ENCODE measurements around the gene C2orf42.
"Not testable (repeated sequence)": the region's sequence is repeated elsewhere in the genome, so short reads cannot be mapped to it uniquely, and the experiment has no call there.

The C2orf42 gene

GRCh38 chr2:70123051-70123828 lies 67.6 kb downstream of the C2orf42 start:
- no peak overlapping the region for H3K4me3 ChIP-seq (ENCODE audit: low read length)

GRCh38 chr2:70122470-70122869 lies 68.3 kb downstream of the C2orf42 start:
- H3K4me3 ChIP-seq (ENCODE audit: low read length), result no peak overlapping the region
- H3K27me3 ChIP-seq (ENCODE audit: control insufficient read depth, insufficient read depth, low read length), result no peaks in the 10 kb centered on the region
- H3K4me1 ChIP-seq (ENCODE audit: control insufficient read depth, insufficient read depth, low read length), result peaks cover 20% of the 10 kb centered on the region
- H3K9me3 ChIP-seq (ENCODE audit: control insufficient read depth, low read length), result no peaks in the 10 kb centered on the region
- H3K9ac ChIP-seq (ENCODE audit: low read length), result no peak overlapping the region
- no peaks in the 10 kb centered on the region for H3K36me3 ChIP-seq (ENCODE audit: control insufficient read depth, insufficient read depth, low read length)

More at GRCh38 chr2:70123051-70123828, 67.6 kb downstream of the C2orf42 start:
- Histone ChIP-seq H3K9me3 (ENCODE audit: control insufficient read depth, low read length) (no peaks in the 10 kb centered on the region), H3K9ac (ENCODE audit: low read length) (peak overlapping the region; percentile 95), H3K36me3 (ENCODE audit: control insufficient read depth, insufficient read depth, low read length) (no peaks in the 10 kb centered on the region), H3K27me3 (ENCODE audit: control insufficient read depth, insufficient read depth, low read length) (no peaks in the 10 kb centered on the region), H3K4me1 (ENCODE audit: control insufficient read depth, insufficient read depth, low read length) (peaks cover 20% of the 10 kb centered on the region)

GRCh38 chr2:70121627-70122372 lies 69.0 kb downstream of the C2orf42 start:
- Histone ChIP-seq H3K36me3 (ENCODE audit: control insufficient read depth, insufficient read depth, low read length) (no peaks in the 10 kb centered on the region), H3K9me3 (ENCODE audit: control insufficient read depth, low read length) (no peaks in the 10 kb centered on the region), H3K9ac (ENCODE audit: low read length) (no peak overlapping the region), H3K4me1 (ENCODE audit: control insufficient read depth, insufficient read depth, low read length) (peaks cover 20% of the 10 kb centered on the region), H3K4me3 (ENCODE audit: low read length) (no peak overlapping the region), H3K27me3 (ENCODE audit: control insufficient read depth, insufficient read depth, low read length) (no peaks in the 10 kb centered on the region)

GRCh38 chr2:70118798-70119454 lies 71.9 kb downstream of the C2orf42 start:
- Histone ChIP-seq H3K9me3 (ENCODE audit: control insufficient read depth, low read length) (no peaks in the 10 kb centered on the region), H3K27me3 (ENCODE audit: control insufficient read depth, insufficient read depth, low read length) (no peaks in the 10 kb centered on the region), H3K4me1 (ENCODE audit: control insufficient read depth, insufficient read depth, low read length) (peaks cover 21% of the 10 kb centered on the region), H3K36me3 (ENCODE audit: control insufficient read depth, insufficient read depth, low read length) (no peaks in the 10 kb centered on the region), H3K4me3 (ENCODE audit: low read length) (no peak overlapping the region), H3K9ac (ENCODE audit: low read length) (no peak overlapping the region)

- Histone ChIP-seq H3K9me3 (ENCODE audit: control insufficient read depth, low read length) (no peaks in the 10 kb centered on the region), H3K27me3 (ENCODE audit: control insufficient read depth, insufficient read depth, low read length) (no peaks in the 10 kb centered on the region), H3K4me1 (ENCODE audit: control insufficient read depth, insufficient read depth, low read length) (peaks cover 11% of the 10 kb centered on the region), H3K36me3 (ENCODE audit: control insufficient read depth, insufficient read depth, low read length) (no peaks in the 10 kb centered on the region), H3K4me3 (ENCODE audit: low read length) (no peak overlapping the region), H3K9ac (ENCODE audit: low read length) (no peak overlapping the region)
Measured at GRCh38 chr2:70116936-70117552, 73.8 kb downstream of the C2orf42 start.

GRCh38 chr2:70115646-70116442 lies 75.0 kb downstream of the C2orf42 start:
- peak overlapping the region; percentile 22 for H3K9ac ChIP-seq (ENCODE audit: low read length)
- no peaks in the 10 kb centered on the region for H3K27me3 ChIP-seq (ENCODE audit: control insufficient read depth, insufficient read depth, low read length)
- peaks cover 11% of the 10 kb centered on the region for H3K4me1 ChIP-seq (ENCODE audit: control insufficient read depth, insufficient read depth, low read length)
- H3K4me3 ChIP-seq (ENCODE audit: low read length), result no peak overlapping the region
- H3K36me3 ChIP-seq (ENCODE audit: control insufficient read depth, insufficient read depth, low read length), result no peaks in the 10 kb centered on the region
- H3K9me3 ChIP-seq (ENCODE audit: control insufficient read depth, low read length), result no peaks in the 10 kb centered on the region

- H3K27me3 ChIP-seq (ENCODE audit: control insufficient read depth, insufficient read depth, low read length), result no peaks in the 10 kb centered on the region
- H3K36me3 ChIP-seq (ENCODE audit: control insufficient read depth, insufficient read depth, low read length), result no peaks in the 10 kb centered on the region
- H3K9me3 ChIP-seq (ENCODE audit: control insufficient read depth, low read length), result no peaks in the 10 kb centered on the region
- H3K9ac ChIP-seq (ENCODE audit: low read length), result no peak overlapping the region
- H3K4me3 ChIP-seq (ENCODE audit: low read length), result no peak overlapping the region
- peaks cover 17% of the 10 kb centered on the region for H3K4me1 ChIP-seq (ENCODE audit: control insufficient read depth, insufficient read depth, low read length)
Measured at GRCh38 chr2:70113359-70114070, 77.3 kb downstream of the C2orf42 start.

GRCh38 chr2:70111752-70112591 lies 78.8 kb downstream of the C2orf42 start:
- no peaks in the 10 kb centered on the region for H3K27me3 ChIP-seq (ENCODE audit: control insufficient read depth, insufficient read depth, low read length)
- no peak overlapping the region for H3K4me3 ChIP-seq (ENCODE audit: low read length)
- H3K36me3 ChIP-seq (ENCODE audit: control insufficient read depth, insufficient read depth, low read length), result no peaks in the 10 kb centered on the region
- H3K9ac ChIP-seq (ENCODE audit: low read length), result no peak overlapping the region
- no peaks in the 10 kb centered on the region for H3K9me3 ChIP-seq (ENCODE audit: control insufficient read depth, low read length)
- peaks cover 24% of the 10 kb centered on the region for H3K4me1 ChIP-seq (ENCODE audit: control insufficient read depth, insufficient read depth, low read length)

GRCh38 chr2:70110397-70110796 lies 80.4 kb downstream of the C2orf42 start:
- H3K4me1 ChIP-seq (ENCODE audit: control insufficient read depth, insufficient read depth, low read length), result peaks cover 19% of the 10 kb centered on the region
- H3K36me3 ChIP-seq (ENCODE audit: control insufficient read depth, insufficient read depth, low read length), result not testable (repeated sequence)

GRCh38 chr2:70106138-70106537 lies 84.7 kb downstream of the C2orf42 start:
- not testable (repeated sequence) for H3K4me3 ChIP-seq (ENCODE audit: low read length); H3K27me3 ChIP-seq (ENCODE audit: control insufficient read depth, insufficient read depth, low read length); H3K9me3 ChIP-seq (ENCODE audit: control insufficient read depth, low read length); H3K9ac ChIP-seq (ENCODE audit: low read length); H3K36me3 ChIP-seq (ENCODE audit: control insufficient read depth, insufficient read depth, low read length)
- H3K4me1 ChIP-seq (ENCODE audit: control insufficient read depth, insufficient read depth, low read length), result peaks cover 19% of the 10 kb centered on the region

More at GRCh38 chr2:70110397-70110796, 80.4 kb downstream of the C2orf42 start:
- H3K27me3 ChIP-seq (ENCODE audit: control insufficient read depth, insufficient read depth, low read length); H3K4me3 ChIP-seq (ENCODE audit: low read length); H3K9ac ChIP-seq (ENCODE audit: low read length); H3K9me3 ChIP-seq (ENCODE audit: control insufficient read depth, low read length): not testable (repeated sequence)

Measured in mucosa of stomach (tissue), 1 donor.